22Rv1 (cell line): ENCODE data around the gene TMA16.

Experiments
- CTCF ChIP-seq: fragments of 450-650 bp; IDR thresholded peaks from 2 replicates; pipeline ENCODE4 v1.5.1; 2017; ENCODE audit warnings: mild to moderate bottlenecking
- ZFX ChIP-seq: fragments of 450-650 bp; IDR thresholded peaks from 2 replicates; pipeline ENCODE4 v1.6.1; 2017; ENCODE audit warnings: antibody characterized with exemption, borderline replicate concordance

DNA sequence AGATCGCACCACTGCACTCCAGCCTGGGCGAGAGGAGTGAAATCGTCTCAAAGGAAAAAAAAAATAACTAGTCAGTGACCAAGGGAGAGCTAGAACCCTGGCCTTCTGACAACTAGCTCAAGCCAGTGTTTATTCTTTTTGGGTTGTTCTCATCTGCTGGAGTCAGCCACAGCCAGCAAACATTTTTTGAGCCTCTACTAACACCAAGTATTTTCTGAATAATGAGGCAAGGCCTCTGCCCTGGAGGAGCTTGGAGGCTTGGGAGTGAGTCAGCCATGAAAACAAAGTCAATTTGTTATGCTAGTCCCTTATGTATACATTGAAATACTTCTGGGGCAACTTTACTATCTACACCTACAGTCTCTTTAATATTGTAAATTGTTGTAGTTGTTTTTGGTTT is 46.5 kb downstream of the TMA16 start:
- TF ChIP-seq CTCF: no peak
- TF ChIP-seq ZFX: no peak
